Measurements from ENCODE around the gene SKIC3. TPM values are rescaled to one million over a fixed set of nuclear protein-coding genes. Genes with fewer than 3 reads are reported as not detected.

Gene SKIC3
- total RNA-seq, 4 donors from 2014 or later: 81.7 to 270 (median 91.8) TPM

DNA sequence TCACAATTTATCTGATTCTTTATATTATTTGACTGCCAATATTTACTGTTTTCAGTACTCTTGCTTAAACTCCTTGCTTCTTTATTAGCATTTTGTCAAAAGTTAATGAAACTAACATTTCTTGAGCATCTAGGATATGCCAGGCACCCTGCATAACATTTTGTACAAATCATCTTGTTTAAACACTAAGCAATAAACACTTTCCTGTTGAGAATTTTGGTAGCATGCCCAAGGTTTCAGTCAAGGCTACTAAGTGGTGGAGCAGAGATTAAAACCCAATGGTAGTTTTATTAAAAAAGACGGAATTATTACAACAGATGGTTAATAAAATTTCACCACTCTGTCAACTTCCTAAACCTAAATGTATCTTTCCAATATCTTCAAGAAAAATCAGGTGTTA, 43.2 kb downstream of the SKIC3 start:
- TF ChIP-seq EP300 (IDR thresholded peaks at IDR 0.05) (no peak), POLR2A (IDR thresholded peaks at IDR 0.05) (no peak), POLR2AphosphoS5 (IDR thresholded peaks at IDR 0.05) (no peak)
- TF ChIP-seq, protein P1, sequence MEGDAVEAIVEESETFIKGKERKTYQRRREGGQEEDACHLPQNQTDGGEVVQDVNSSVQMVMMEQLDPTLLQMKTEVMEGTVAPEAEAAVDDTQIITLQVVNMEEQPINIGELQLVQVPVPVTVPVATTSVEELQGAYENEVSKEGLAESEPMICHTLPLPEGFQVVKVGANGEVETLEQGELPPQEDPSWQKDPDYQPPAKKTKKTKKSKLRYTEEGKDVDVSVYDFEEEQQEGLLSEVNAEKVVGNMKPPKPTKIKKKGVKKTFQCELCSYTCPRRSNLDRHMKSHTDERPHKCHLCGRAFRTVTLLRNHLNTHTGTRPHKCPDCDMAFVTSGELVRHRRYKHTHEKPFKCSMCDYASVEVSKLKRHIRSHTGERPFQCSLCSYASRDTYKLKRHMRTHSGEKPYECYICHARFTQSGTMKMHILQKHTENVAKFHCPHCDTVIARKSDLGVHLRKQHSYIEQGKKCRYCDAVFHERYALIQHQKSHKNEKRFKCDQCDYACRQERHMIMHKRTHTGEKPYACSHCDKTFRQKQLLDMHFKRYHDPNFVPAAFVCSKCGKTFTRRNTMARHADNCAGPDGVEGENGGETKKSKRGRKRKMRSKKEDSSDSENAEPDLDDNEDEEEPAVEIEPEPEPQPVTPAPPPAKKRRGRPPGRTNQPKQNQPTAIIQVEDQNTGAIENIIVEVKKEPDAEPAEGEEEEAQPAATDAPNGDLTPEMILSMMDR (IDR thresholded peaks at IDR 0.05): no peak
- Histone ChIP-seq H3K9me3 (no peaks in the 10 kb centered on the region), H3K36me3 (peaks cover 71% of the 10 kb centered on the region), H3K4me3 (no peak overlapping the region), H3K27me3 (no peaks in the 10 kb centered on the region), H3K27ac (no peak overlapping the region), H3K4me1 (no peaks in the 10 kb centered on the region)
- WGBS: 97% methylated on average over 1 of the region's 1 CpG
- DNase-seq (ENCODE audit: low spot score in 2 of 2): no peak

DNA sequence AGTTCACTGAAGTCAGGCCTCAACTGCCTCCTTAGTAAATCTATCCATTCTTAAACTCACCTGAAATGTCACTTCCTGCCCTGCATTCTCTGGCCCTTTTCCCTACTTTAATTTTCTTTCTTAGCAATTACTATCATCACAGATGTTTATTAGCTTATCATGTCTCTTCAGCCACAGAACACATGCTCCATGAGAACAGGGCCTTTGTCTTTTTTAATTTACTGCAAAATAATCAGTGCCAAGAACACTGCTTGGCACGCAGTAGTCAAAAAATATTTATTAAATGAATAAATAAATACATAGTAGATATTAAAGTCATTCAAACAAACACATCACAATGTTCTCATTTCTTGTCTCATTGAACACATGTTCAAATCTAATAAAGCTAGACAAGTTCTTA, 46.2 kb downstream of the SKIC3 start:
- no peaks in the 10 kb centered on the region for H3K9me3 ChIP-seq
- no peak for DNase-seq (ENCODE audit: low spot score in 2 of 2)
- peaks cover 64% of the 10 kb centered on the region for H3K36me3 ChIP-seq
- H3K27me3 ChIP-seq: no peaks in the 10 kb centered on the region
- no peak overlapping the region for H3K4me3 ChIP-seq
- WGBS: 49% methylated on average over 1 of the region's 1 CpG
- no peak overlapping the region for H3K27ac ChIP-seq
- H3K4me1 ChIP-seq: no peaks in the 10 kb centered on the region
- no peak for TF ChIP-seq EP300 (IDR thresholded peaks at IDR 0.05)

Other genes starting within 250 kb of the SKIC3 start
- not detected for gene FAM81B, start 163.6 kb downstream of the SKIC3 start, total RNA-seq
- gene ARSK, start 124 bp upstream of the SKIC3 start, total RNA-seq: 10 to 100 TPM in 1 of 4 donors, 1 to 10 TPM in 3; 5.4 to 10.6 (median 8.1) TPM
- gene GPR150, start 65.1 kb upstream of the SKIC3 start, total RNA-seq: under 1 TPM in 3 of 4 donors, not detected in 1; 0.48 to 0.60 (median 0.57) TPM
- 1 to 10 TPM; 3.5 to 7.6 (median 4.6) TPM for gene RFESD, start 91.8 kb upstream of the SKIC3 start, total RNA-seq
- gene SPATA9, start 128.0 kb upstream of the SKIC3 start, total RNA-seq: not detected
- 10 to 100 TPM; 31.0 to 74.2 (median 46.3) TPM for gene RHOBTB3, start 176.4 kb upstream of the SKIC3 start, total RNA-seq

Measured in suprapubic skin (tissue), 4 donors.